ENCODE results near the gene ACVR1B. TPM values are rescaled to one million over a fixed set of nuclear protein-coding genes. Genes with fewer than 3 reads are reported as not detected.

ACVR1B gene
- total and polyA plus RNA-seq, 5 donors: 14.6 to 19.4 (median 15.9) TPM

- peak overlapping the region; percentile 89 for H3K27ac ChIP-seq (ENCODE audit: low read length)
- DNase-seq: peak in 2 of 3 donors; percentile 11 to 44
- H3K9me3 ChIP-seq (ENCODE audit: control insufficient read depth, low read length): no peaks in the 10 kb centered on the region
- 29% methylated on average over 5 of the region's 5 CpGs for WGBS
- no peak overlapping the region for H3K4me3 ChIP-seq (ENCODE audit: low read length)
- intact Hi-C loops (cut with DNase I): loop anchor here (5.0 to 10.0 kb wide), 4 partner anchors 41 to 99 kb away; partner anchors contain the start of gene ATG101 (in 2 of the 4)
- H3K4me1 ChIP-seq (ENCODE audit: control insufficient read depth, insufficient read depth, low read length): peaks cover 3% of the 10 kb centered on the region
- ATAC-seq: no peak
- no peaks in the 10 kb centered on the region for H3K27me3 ChIP-seq (ENCODE audit: control insufficient read depth, insufficient read depth)
Measured at GRCh38 chr12:52026263-52026662, 74.8 kb downstream of the ACVR1B start.

GRCh38 chr12:52027085-52027843 lies 75.8 kb downstream of the ACVR1B start:
- H3K27me3 ChIP-seq (ENCODE audit: control insufficient read depth, insufficient read depth): no peaks in the 10 kb centered on the region
- H3K9me3 ChIP-seq (ENCODE audit: control insufficient read depth, low read length): no peaks in the 10 kb centered on the region
- DNase-seq: peak; percentile 35 to 74 (median 72)
- peak in 1 of 2 donors; percentile 5 for ATAC-seq
- peak overlapping the region; percentile 89 for H3K27ac ChIP-seq (ENCODE audit: low read length)
- H3K4me1 ChIP-seq (ENCODE audit: control insufficient read depth, insufficient read depth, low read length): peaks cover 5% of the 10 kb centered on the region
- WGBS: 76% methylated on average over 12 of the region's 12 CpGs
- intact Hi-C loops (cut with DNase I): loop anchor here (5.0 to 10.0 kb wide), 4 partner anchors 40 to 98 kb away; partner anchors contain the start of gene ATG101 (in 2 of the 4)
- no peak overlapping the region for H3K4me3 ChIP-seq (ENCODE audit: low read length)

DNA sequence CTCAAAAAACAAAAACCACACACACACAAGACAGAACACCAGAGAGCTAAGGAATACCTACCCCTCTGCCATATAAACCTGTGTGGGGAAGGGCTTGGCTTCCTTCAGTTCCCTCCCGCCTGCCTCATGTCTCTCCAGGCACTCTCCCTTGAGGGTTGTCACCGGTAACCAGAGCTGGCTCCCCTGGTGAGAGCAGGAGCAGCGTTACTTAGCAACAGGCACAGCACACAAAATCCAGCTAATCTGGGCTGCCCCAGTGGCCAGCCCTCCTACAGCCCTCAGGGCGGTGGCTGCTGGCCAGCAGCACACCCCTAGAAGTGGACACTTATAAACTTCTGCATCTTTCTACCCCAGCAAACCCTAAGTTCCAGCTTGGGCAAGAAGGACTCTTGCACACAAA lies 78.2 kb downstream of the ACVR1B start:
- H3K27ac ChIP-seq (ENCODE audit: low read length): peak overlapping the region; percentile 16
- 35% methylated on average over 4 of the region's 4 CpGs for WGBS
- H3K27me3 ChIP-seq (ENCODE audit: control insufficient read depth, insufficient read depth): no peaks in the 10 kb centered on the region
- peak in 1 of 3 donors; percentile 67 for DNase-seq
- intact Hi-C loops (cut with DNase I): loop anchor here (5.0 to 10.0 kb wide), 4 partner anchors 38 to 95 kb away; partner anchors contain the start of gene ATG101 (in 2 of the 4)
- no peaks in the 10 kb centered on the region for H3K9me3 ChIP-seq (ENCODE audit: control insufficient read depth, low read length)
- ATAC-seq: no peak
- H3K4me1 ChIP-seq (ENCODE audit: control insufficient read depth, insufficient read depth, low read length): peaks cover 2% of the 10 kb centered on the region
- H3K4me3 ChIP-seq (ENCODE audit: low read length): no peak overlapping the region

DNA sequence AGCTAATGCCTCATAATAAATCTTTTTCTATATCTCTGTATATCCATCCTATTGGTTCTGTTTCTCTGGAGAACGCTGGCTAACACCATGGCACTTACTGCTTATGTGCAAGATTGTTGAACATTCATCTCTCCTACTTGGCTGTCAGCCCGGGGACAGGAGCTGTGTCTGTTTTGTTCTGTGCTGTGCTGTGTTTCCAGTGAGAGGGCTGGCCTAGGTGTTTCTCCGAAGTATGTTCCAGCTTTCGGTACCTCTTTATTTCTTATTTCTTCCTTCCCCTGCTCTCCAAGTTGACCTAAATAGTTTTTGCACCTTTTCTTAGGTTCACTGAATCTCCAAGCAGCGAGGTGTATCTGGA lies 80.9 kb downstream of the ACVR1B start:
- Histone ChIP-seq H3K4me1 (ENCODE audit: control insufficient read depth, insufficient read depth, low read length) (peaks cover 4% of the 10 kb centered on the region), H3K4me3 (ENCODE audit: low read length) (peak overlapping the region; percentile 11), H3K27ac (ENCODE audit: low read length) (peak overlapping the region; percentile 98), H3K9me3 (ENCODE audit: control insufficient read depth, low read length) (no peaks in the 10 kb centered on the region), H3K27me3 (ENCODE audit: control insufficient read depth, insufficient read depth) (no peaks in the 10 kb centered on the region)
- DNase-seq (peak; percentile 72 to 86 (median 78)), ATAC-seq (peak; percentile 48 to 52)
- intact Hi-C loops (cut with DNase I): no loop called here
- WGBS: 7% methylated on average over 5 of the region's 5 CpGs

DNA sequence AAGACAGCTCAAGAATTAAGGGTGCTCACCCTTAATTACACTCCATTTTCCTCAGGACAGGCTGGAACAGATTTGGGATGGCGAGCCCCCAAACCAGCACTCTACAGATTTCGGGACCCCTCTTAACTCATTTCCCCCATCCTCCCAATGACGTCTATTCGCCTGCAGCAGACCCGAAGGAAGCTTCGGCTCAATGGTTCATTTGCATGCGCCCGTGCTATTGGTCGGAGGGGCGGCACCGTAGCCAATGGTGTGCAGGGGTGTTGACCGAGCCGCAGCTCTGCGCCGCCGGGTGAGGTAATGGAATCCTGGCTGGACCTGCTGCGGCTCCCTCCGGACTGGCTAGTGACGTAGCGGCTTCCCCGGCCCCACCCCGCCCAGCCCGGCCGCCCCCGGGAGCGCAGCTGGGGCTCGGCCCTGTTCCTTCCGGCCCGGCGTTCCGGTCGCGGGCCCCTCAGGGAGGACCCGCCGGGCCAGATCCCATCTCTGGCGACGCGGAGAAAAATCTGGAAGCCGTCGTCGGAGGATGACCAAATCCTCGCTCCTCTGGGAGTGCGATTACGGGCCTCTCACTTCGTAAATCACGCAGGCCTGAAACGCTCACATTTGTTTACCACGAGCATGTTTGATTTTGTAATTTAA lies 81.4 kb downstream of the ACVR1B start:
- intact Hi-C loops (cut with DNase I): no loop called here
- Histone ChIP-seq H3K27ac (ENCODE audit: low read length) (peak overlapping the region; percentile 98), H3K9me3 (ENCODE audit: control insufficient read depth, low read length) (no peaks in the 10 kb centered on the region), H3K4me3 (ENCODE audit: low read length) (peak overlapping the region; percentile 24), H3K27me3 (ENCODE audit: control insufficient read depth, insufficient read depth) (no peaks in the 10 kb centered on the region), H3K4me1 (ENCODE audit: control insufficient read depth, insufficient read depth, low read length) (peaks cover 4% of the 10 kb centered on the region)
- DNase-seq: peak; percentile 99
- peak; percentile 93 to 96 for ATAC-seq
- under 1% methylated on average over 48 of the region's 48 CpGs for WGBS

DNA sequence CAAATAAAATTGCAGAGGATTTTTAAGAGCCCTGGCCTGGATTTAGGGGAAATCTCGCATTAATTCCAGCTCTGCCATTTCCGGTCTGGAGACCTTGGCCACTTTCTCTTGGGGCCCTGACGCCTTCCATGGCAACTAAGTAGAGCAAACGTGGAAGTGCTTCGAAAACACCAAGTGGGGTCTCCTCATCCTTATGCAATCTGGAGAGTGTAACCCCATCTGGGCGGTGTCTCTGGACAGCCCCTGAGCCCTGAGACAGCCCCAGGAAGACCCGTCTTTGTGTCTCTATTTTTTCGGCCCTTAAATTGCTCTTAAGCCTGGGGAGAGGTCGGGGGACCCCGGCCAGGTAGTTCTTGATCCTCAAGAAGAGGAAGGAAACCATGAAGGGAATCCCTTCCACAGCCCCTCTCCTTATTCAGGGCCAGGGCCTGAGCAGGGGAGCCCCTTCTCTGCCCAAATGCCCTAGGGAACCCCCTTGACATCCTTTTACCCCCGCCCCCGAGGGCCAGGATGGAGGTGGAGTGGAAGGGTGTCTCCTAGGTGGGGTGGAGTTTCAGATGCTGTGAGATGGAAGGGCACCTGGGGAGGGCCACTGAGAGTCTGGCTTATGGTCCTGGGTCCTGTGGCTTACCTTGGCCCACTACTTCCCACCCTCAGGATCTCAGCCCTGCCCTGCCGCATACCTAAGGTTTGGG lies 82.1 kb downstream of the ACVR1B start:
- intact Hi-C loops (cut with DNase I): no loop called here
- Histone ChIP-seq H3K27ac (ENCODE audit: low read length) (peak overlapping the region; percentile 94), H3K27me3 (ENCODE audit: control insufficient read depth, insufficient read depth) (no peaks in the 10 kb centered on the region)

DNA sequence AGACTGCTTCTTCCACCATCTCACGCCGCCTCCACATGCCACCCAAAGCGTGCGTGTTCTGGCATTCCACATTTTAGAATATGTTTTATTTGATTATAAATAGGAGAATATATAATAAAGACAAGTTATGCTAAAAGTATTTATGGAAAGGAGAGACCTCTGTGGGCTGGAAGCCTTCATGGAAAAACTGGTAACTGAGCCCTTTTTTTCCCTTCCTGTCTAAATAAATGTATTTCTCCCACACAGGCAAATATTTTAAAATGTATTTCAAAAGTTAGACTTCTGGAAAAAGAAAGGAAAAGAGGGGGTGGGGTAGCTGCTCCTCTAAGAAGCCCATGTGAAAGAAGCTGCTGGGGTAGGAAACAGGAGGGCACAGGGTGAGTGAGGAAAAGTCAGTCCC lies 83.7 kb downstream of the ACVR1B start:
- 93% methylated on average over 4 of the region's 4 CpGs for WGBS

More for the DNA sequence above, 82.1 kb downstream of the ACVR1B start:
- peak; percentile 21 to 65 (median 62) for DNase-seq
- WGBS: 58% methylated on average over 13 of the region's 13 CpGs
- Histone ChIP-seq H3K4me1 (ENCODE audit: control insufficient read depth, insufficient read depth, low read length) (peaks cover 7% of the 10 kb centered on the region), H3K9me3 (ENCODE audit: control insufficient read depth, low read length) (no peaks in the 10 kb centered on the region), H3K4me3 (ENCODE audit: low read length) (peak overlapping the region; percentile 24)
- ATAC-seq: peak in 1 of 2 donors; percentile 2

DNA sequence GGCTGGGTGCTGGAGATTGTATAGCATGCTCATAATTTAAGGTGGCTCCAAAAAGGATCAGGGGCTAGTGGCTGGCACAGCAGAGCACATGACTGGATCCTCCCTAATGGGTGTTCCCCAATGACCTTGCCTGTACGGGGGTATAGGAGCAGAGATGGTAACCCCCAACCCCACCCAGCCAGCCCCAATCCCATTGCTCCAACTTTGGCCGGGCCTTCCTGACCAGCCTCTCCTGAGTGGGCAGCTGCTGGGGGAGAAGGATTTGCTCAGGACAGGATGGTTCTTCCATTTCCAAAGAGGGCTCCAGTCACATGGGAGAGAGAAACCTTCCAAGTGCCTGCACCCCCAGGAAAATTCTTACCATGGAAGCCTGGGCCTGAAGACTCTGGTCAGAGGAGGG lies 84.4 kb downstream of the ACVR1B start:
- intact Hi-C loops (cut with DNase I): no loop called here
- WGBS: 70% methylated on average over 2 of the region's 2 CpGs
- DNase-seq: peak; percentile 8 to 42 (median 28)
- H3K27ac ChIP-seq (ENCODE audit: low read length): no peak overlapping the region
- no peak overlapping the region for H3K4me3 ChIP-seq (ENCODE audit: low read length)
- peaks cover 21% of the 10 kb centered on the region for H3K4me1 ChIP-seq (ENCODE audit: control insufficient read depth, insufficient read depth, low read length)
- no peak for ATAC-seq
- no peaks in the 10 kb centered on the region for H3K27me3 ChIP-seq (ENCODE audit: control insufficient read depth, insufficient read depth)
- no peaks in the 10 kb centered on the region for H3K9me3 ChIP-seq (ENCODE audit: control insufficient read depth, low read length)

More for the DNA sequence above, 83.7 kb downstream of the ACVR1B start:
- no peaks in the 10 kb centered on the region for H3K9me3 ChIP-seq (ENCODE audit: control insufficient read depth, low read length)
- H3K27me3 ChIP-seq (ENCODE audit: control insufficient read depth, insufficient read depth): no peaks in the 10 kb centered on the region
- intact Hi-C loops (cut with DNase I): no loop called here
- no peak overlapping the region for H3K4me3 ChIP-seq (ENCODE audit: low read length)
- H3K27ac ChIP-seq (ENCODE audit: low read length): no peak overlapping the region
- DNase-seq (no peak), ATAC-seq (no peak)
- H3K4me1 ChIP-seq (ENCODE audit: control insufficient read depth, insufficient read depth, low read length): peaks cover 17% of the 10 kb centered on the region

DNA sequence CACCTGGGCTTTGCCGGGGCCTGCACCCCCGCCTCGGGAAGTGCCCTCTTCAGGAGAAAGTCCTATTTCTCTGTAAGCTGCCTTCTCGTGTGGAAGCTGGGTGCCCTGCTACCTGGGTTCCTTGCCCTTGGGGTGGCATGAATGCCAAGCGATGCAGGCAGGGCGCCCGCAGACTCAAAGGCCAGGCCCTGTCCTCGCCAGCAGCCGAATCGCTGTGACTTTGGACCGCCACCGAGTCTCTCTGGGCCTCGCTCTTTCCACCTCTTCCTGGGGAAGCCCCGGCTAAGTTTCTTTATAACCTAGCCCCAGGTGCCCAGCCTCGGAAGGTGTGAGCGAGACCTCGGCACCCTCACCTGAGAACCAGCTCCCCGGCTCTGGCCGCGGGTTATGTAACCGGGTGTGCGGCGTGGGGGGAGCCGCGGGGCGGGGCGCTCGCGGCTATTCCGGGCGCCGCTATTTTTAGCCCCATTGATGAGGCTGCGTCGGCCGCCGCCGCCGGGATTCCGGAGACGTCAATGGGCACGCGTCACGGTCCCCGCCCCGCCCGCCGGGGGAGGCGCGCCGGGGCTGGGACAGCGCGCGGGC lies 85.2 kb downstream of the ACVR1B start:
- DNase-seq (peak; percentile 93 to 96 (median 96)), ATAC-seq (peak; percentile 56 to 60)
- WGBS: 8% methylated on average over 53 of the region's 53 CpGs
- Histone ChIP-seq H3K4me1 (ENCODE audit: control insufficient read depth, insufficient read depth, low read length) (peaks cover 21% of the 10 kb centered on the region), H3K27me3 (ENCODE audit: control insufficient read depth, insufficient read depth) (no peaks in the 10 kb centered on the region), H3K4me3 (ENCODE audit: low read length) (peak overlapping the region; percentile 77), H3K9me3 (ENCODE audit: control insufficient read depth, low read length) (no peaks in the 10 kb centered on the region), H3K27ac (ENCODE audit: low read length) (peak overlapping the region; percentile 67)
- intact Hi-C loops (cut with DNase I): no loop called here

DNA sequence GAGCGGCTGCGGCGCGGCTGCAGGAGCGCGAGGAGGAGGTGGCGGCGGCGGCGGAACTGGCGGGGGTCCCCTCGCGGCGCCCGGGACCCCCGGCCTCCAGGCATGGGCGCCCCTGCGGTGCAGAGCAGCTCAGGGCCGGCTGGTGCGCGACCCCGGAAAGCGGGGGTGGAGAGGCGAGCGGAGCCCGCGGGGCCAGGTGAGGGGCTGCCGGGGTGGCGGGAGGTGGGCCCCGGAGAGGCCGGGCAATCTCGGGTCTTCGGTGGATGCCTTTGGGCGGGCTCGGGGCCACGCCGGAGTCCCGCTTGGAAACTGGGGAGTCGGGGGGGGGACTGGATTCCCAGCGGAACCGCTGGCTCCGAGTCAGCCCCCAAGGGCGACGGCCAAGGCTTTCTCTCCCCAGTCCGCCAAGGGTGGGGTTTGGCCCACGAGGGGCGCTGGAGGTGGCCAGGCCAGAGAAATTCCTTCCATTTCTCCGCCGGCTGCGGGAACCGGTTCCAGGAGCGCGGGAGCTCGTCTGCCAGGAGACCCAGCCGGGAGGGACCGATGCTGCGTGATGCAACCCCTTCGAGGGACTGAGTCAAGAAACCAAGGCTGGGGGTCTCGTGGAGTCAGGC lies 85.9 kb downstream of the ACVR1B start:
- peak; percentile 86 to 91 (median 90) for DNase-seq
- H3K9me3 ChIP-seq (ENCODE audit: control insufficient read depth, low read length): no peaks in the 10 kb centered on the region
- peak in 1 of 2 donors; percentile 4 for ATAC-seq
- 1% methylated on average over 59 of the region's 59 CpGs for whole genome bisulfite sequencing
- H3K4me1 ChIP-seq (ENCODE audit: control insufficient read depth, insufficient read depth, low read length): peaks cover 21% of the 10 kb centered on the region
- no peaks in the 10 kb centered on the region for H3K27me3 ChIP-seq (ENCODE audit: control insufficient read depth, insufficient read depth)
- peak overlapping the region; percentile 77 for H3K4me3 ChIP-seq (ENCODE audit: low read length)
- peak overlapping the region; percentile 48 for H3K27ac ChIP-seq (ENCODE audit: low read length)
- intact Hi-C loops (cut with DNase I): no loop called here
